Breast epithelium (tissue), 4 donors: ENCODE data around the gene COPZ2. TPM values are rescaled to one million over a fixed set of nuclear protein-coding genes. Genes with fewer than 3 reads are reported as not detected.
"Not testable (repeated sequence)": the region's sequence is repeated elsewhere in the genome, so short reads cannot be mapped to it uniquely, and the experiment has no call there.

Source experiments
- DNase-seq, 2 donors: peaks; one replicate each; pipeline ENCODE4 v3.0.0-alpha.2; 2019; ENCODE audit warnings: low spot score in 2 of 2
- H3K27ac ChIP-seq, 2 donors: fragments of 200-600 bp; sonication (generic) in 1 of 2; one replicate each; pipeline ENCODE4 v1.5.1; 2016 to 2019; ENCODE audit warnings: mild to moderate bottlenecking in 1 of 2
- H3K27me3 ChIP-seq, 2 donors: fragments of 200-600 bp; sonication (generic) in 1 of 2; one replicate each; pipeline versions ENCODE4 v1.5.1 to v1.6.0; 2017 to 2019; ENCODE audit warnings: control low read depth in 1 of 2, mild to moderate bottlenecking in 1 of 2
- H3K36me3 ChIP-seq: fragments of 200-600 bp; one replicate; pipeline ENCODE4 v1.5.1; 2019
- H3K4me1 ChIP-seq, 2 donors: fragments of 200-600 bp; sonication (generic); one replicate each; pipeline ENCODE4 v1.5.1; 2016 to 2019; ENCODE audit warnings: control low read depth in 1 of 2
- H3K4me3 ChIP-seq, 3 donors: fragments of 200-600 bp; sonication (generic); 1 replicate in 2 of 3; 2 replicates in 1 of 3; pipeline ENCODE4 v1.5.1; 2016 to 2019; ENCODE audit warnings: mild to moderate bottlenecking in 3 of 3, moderate library complexity in 2 of 3
- H3K9me3 ChIP-seq, 2 donors: fragments of 200-600 bp; sonication (generic) in 1 of 2; one replicate each; pipeline ENCODE4 v1.5.1; 2016 to 2019; ENCODE audit warnings: control low read depth in 1 of 2
- CTCF ChIP-seq, 3 donors: fragments of 450-650 bp; IDR thresholded peaks; one replicate each; pipeline ENCODE4 v1.5.1; 2016 to 2017; ENCODE audit warnings: antibody characterized with exemption in 3 of 3, mild to moderate bottlenecking in 3 of 3, moderate library complexity in 3 of 3
- POLR2A ChIP-seq: fragments of 450-650 bp; IDR thresholded peaks from one replicate; pipeline ENCODE4 v1.6.1; 2016; ENCODE audit warnings: antibody characterized with exemption, mild to moderate bottlenecking, moderate library complexity
- POLR2AphosphoS5 ChIP-seq, 3 donors: sonication (generic); formaldehyde crosslinking; IDR thresholded peaks; one replicate each; pipeline ENCODE4 v1.6.1; 2017; ENCODE audit warnings: antibody characterized with exemption in 3 of 3
- intact Hi-C: fragments of 100-400 bp; cut with DNase I; formaldehyde crosslinking; loops from one replicate; pipeline ENCODE4 v1.15.1; 2023; ENCODE audit warnings: low total_unique reads
- total RNA-seq, 3 donors: library from RNA; depleted of rRNA; stranded (reverse); fragments of >200 nt; gene quantifications; one replicate each; pipeline ENCODE4 v1.1.0, GENCODE V29; 2016

COPZ2 gene
- total RNA-seq, 3 donors from 2014 or later, result 16.4 to 97.9 (median 23.3) TPM

- Histone ChIP-seq H3K9me3 (no peaks in the 10 kb centered on the region), H3K27me3 (no peaks in the 10 kb centered on the region), H3K4me1 (no peaks in the 10 kb centered on the region), H3K4me3 (no peak overlapping the region), H3K27ac (no peak overlapping the region), H3K36me3 (no peaks in the 10 kb centered on the region)
- intact Hi-C loops, result no loop called here
- TF ChIP-seq POLR2AphosphoS5 (IDR thresholded peaks at IDR 0.05) (no peak), CTCF (IDR thresholded peaks at IDR 0.05) (no peak), POLR2A (no peak)
- no peak for DNase-seq
These were observed 48.4 kb downstream of the COPZ2 start for GRCh38 chr17:47989159-47989558.

- H3K4me3 ChIP-seq, H3K9me3 ChIP-seq, H3K27ac ChIP-seq, H3K27me3 ChIP-seq, DNase-seq, H3K36me3 ChIP-seq, H3K4me1 ChIP-seq, intact Hi-C loops: not testable (repeated sequence)
These were observed 49.2 kb downstream of the COPZ2 start for GRCh38 chr17:47988445-47988844.

GRCh38 chr17:47987240-47987835 lies 50.3 kb downstream of the COPZ2 start:
- Histone ChIP-seq H3K36me3 (no peaks in the 10 kb centered on the region), H3K9me3 (no peaks in the 10 kb centered on the region), H3K27ac (peak overlapping the region; percentile 30 to 51), H3K27me3 (no peaks in the 10 kb centered on the region), H3K4me3 (no peak overlapping the region), H3K4me1 (no peaks in the 10 kb centered on the region)
- no peak for DNase-seq
- TF ChIP-seq POLR2A (no peak), CTCF (IDR thresholded peaks at IDR 0.05) (no peak), POLR2AphosphoS5 (IDR thresholded peaks at IDR 0.05) (no peak)
- intact Hi-C loops, result no loop called here

GRCh38 chr17:47986520-47986919 lies 51.1 kb downstream of the COPZ2 start:
- Histone ChIP-seq H3K36me3 (no peaks in the 10 kb centered on the region), H3K4me3 (no peak overlapping the region), H3K9me3 (no peaks in the 10 kb centered on the region), H3K27ac (no peak overlapping the region), H3K4me1 (no peaks in the 10 kb centered on the region), H3K27me3 (no peaks in the 10 kb centered on the region)
- TF ChIP-seq POLR2A, result no peak
- no peak for TF ChIP-seq CTCF (IDR thresholded peaks at IDR 0.05)
- TF ChIP-seq POLR2AphosphoS5 (IDR thresholded peaks at IDR 0.05), result no peak
- DNase-seq, result no peak
- intact Hi-C loops, result no loop called here

GRCh38 chr17:47983492-47984223 lies 53.9 kb downstream of the COPZ2 start:
- Histone ChIP-seq H3K9me3 (no peaks in the 10 kb centered on the region), H3K27ac (no peak overlapping the region), H3K4me1 (no peaks in the 10 kb centered on the region), H3K27me3 (no peaks in the 10 kb centered on the region), H3K4me3 (no peak overlapping the region), H3K36me3 (no peaks in the 10 kb centered on the region)
- intact Hi-C loops, result no loop called here
- TF ChIP-seq CTCF (IDR thresholded peaks at IDR 0.05) (no peak), POLR2A (no peak), POLR2AphosphoS5 (IDR thresholded peaks at IDR 0.05) (no peak)
- no peak for DNase-seq
